SJCRH30 (cell line): ENCODE results near the gene SLC39A1. TPM values are rescaled to one million over a fixed set of nuclear protein-coding genes. Genes with fewer than 3 reads are reported as not detected.

Experiments used
- DNase-seq, 2 experiments: peaks; one replicate each; pipeline ENCODE4 v3.0.0-alpha.2; 2015 to 2020
- H3K27ac ChIP-seq: fragments of 250-450 bp; sonication (Bioruptor Pico); 2 replicates; pipeline ENCODE4 v1.5.1; 2020; ENCODE audit warnings: mild to moderate bottlenecking, moderate library complexity
- H3K27me3 ChIP-seq: fragments of 250-450 bp; sonication (Bioruptor Pico); 2 replicates; pipeline ENCODE4 v1.5.1; 2020; ENCODE audit warnings: mild to moderate bottlenecking, moderate library complexity
- H3K36me3 ChIP-seq: fragments of 250-450 bp; sonication (Bioruptor Pico); 2 replicates; pipeline ENCODE4 v1.5.1; 2020; ENCODE audit warnings: mild to moderate bottlenecking, moderate library complexity
- H3K4me1 ChIP-seq: fragments of 250-450 bp; sonication (Bioruptor Pico); 2 replicates; pipeline ENCODE4 v1.5.1; 2020; ENCODE audit warnings: mild to moderate bottlenecking, moderate library complexity
- H3K4me3 ChIP-seq: fragments of 250-450 bp; sonication (Bioruptor Pico); 2 replicates; pipeline ENCODE4 v1.5.1; 2020; ENCODE audit warnings: mild to moderate bottlenecking, moderate library complexity
- H3K9me3 ChIP-seq: fragments of 250-450 bp; sonication (Bioruptor Pico); replicated peaks from 2 replicates; pipeline ENCODE4 v1.5.1; 2020; ENCODE audit warnings: mild to moderate bottlenecking, moderate library complexity
- total RNA-seq: library from RNA; depleted of rRNA; stranded (reverse); fragments of >200 nt; shearing (Covaris generic); gene quantifications from 2 replicates; pipeline ENCODE4 v1.2.3, GENCODE V29; 2014

The SLC39A1 gene
- total RNA-seq, 1 experiment from 2014 or later = 74.4 TPM

- Histone ChIP-seq H3K36me3 (no peaks in the 10 kb centered on the region), H3K9me3 (no peaks in the 10 kb centered on the region)
These were observed 4.0 kb upstream of the SLC39A1 start, which contains the start of gene CREB3L4 for GRCh38 chr1:153967107-153967999. Gene CREB3L4 (plus strand): TSS chr1:153967902. CDS start chr1:153968526, 624 bp downstream.

DNA sequence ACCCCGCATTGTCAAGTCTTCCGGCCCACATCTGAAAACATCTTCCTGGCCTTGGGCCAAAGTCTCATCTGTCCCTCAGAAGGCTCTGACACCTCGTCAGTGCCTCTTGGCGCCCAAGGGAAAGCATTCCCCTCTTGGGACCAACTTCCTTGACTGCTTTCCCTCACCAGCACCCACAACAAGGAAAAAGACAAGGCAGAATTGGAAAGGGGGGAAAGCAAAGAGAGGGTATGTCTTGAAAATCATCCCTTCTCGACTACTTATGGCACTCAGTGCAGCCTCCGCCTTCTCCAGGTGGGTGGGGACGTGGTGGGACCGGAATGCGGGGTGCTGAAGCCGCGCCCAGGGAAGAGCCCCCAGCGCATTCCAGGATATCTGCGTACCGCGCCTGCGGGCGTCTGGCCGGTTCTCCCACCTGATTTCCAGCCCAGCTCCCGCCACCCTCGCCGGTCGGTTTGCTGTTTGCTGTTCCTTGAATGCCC is 554 bp upstream of the SLC39A1 start:
- Histone ChIP-seq H3K27me3 (no peaks in the 10 kb centered on the region), H3K4me3 (peak overlapping the region; percentile 85), H3K36me3 (no peaks in the 10 kb centered on the region), H3K4me1 (no peaks in the 10 kb centered on the region; the same call in 1 of the 2 replicates), H3K27ac (peak overlapping the region; percentile 61), H3K9me3 (no peaks in the 10 kb centered on the region)
- DNase-seq = peak in 1 of 2 experiments; percentile 57

More at GRCh38 chr1:153967107-153967999, 4.0 kb upstream of the SLC39A1 start, which contains the start of gene CREB3L4:
- Histone ChIP-seq H3K27ac (peak within 1 kb of the TSS; percentile 79), H3K27me3 (no peaks in the 10 kb centered on the region), H3K4me3 (peak within 1 kb of the TSS; percentile 64), H3K4me1 (no peaks in the 10 kb centered on the region; the same call in 1 of the 2 replicates)
- DNase-seq = peak; percentile 95 to 97

DNA sequence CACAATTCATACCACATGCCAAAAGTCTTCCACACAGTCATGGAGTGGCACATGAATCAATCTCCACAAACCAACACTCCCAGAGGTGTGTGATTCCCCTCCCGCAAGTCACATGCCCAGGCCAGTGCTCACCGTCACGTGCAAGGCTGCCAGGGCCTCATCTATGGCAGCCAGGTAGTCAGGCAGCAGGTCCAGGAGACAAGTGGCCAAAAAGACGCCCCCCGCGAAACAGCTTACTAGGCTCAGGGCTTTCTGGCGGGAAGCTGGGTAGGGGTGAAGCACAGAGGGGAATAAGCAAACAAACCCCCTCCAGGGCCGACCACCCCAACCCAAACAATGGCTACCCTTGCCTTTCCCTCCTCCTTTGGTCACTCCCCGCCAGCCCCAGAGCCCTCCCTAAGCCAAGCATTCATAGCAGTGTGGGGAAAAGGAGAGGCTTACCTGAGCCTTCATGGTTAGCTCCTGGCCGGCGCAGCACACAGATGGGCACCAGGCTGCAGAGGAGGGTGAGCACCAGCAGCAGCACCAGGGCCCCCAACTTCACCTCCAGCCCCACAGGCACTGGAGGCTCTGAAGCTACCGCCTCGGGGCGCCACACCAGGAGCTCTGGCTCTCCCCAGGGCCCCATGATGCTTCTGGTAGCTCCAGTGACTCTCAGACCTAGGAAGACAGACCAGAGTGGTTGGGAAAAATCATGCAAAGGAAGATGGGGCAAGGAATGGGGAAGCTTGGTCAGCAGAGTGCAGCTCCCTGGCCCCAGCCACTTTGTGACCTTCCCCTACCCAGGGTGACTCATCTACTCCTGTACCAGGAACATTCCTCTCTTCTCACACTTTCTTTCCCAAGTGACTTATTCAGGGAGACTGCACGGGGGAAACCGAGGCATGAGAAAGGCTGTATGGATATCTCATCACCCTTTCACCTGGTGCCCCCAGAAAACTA is 978 bp downstream of the SLC39A1 start:
- H3K4me3 ChIP-seq = peak overlapping the region; percentile 85
- H3K9me3 ChIP-seq = no peaks in the 10 kb centered on the region
- no peaks in the 10 kb centered on the region; the same call in 1 of the 2 replicates for H3K4me1 ChIP-seq
- DNase-seq = peak in 1 of 2 experiments; percentile 18
- peak overlapping the region; percentile 61 for H3K27ac ChIP-seq
- no peaks in the 10 kb centered on the region for H3K36me3 ChIP-seq
- H3K27me3 ChIP-seq = no peaks in the 10 kb centered on the region

DNA sequence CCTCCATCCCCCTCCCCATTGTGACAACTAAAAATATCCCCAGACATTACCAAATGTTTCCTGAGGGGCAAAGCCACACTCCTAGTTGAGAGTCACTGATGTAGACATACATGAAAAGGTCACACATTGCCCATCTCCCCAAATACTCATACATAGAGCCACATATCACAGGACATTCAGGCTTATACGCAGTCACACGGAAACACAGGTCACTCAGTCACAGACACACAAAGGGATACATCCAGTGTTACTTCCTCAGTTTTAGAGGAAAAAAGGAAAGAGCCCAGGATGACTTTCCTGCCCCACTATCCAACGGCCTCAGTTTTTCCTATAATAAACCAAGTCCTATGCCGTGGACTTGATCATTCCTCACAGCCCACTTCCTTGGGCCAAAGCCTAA is 1.9 kb downstream of the SLC39A1 start:
- H3K9me3 ChIP-seq = no peaks in the 10 kb centered on the region
- no peak overlapping the region for H3K4me3 ChIP-seq
- H3K27ac ChIP-seq = no peak overlapping the region
- H3K4me1 ChIP-seq = peaks cover 2% of the 10 kb centered on the region; the same call in 1 of the 2 replicates
- H3K27me3 ChIP-seq = no peaks in the 10 kb centered on the region
- H3K36me3 ChIP-seq = no peaks in the 10 kb centered on the region
- no peak for DNase-seq

DNA sequence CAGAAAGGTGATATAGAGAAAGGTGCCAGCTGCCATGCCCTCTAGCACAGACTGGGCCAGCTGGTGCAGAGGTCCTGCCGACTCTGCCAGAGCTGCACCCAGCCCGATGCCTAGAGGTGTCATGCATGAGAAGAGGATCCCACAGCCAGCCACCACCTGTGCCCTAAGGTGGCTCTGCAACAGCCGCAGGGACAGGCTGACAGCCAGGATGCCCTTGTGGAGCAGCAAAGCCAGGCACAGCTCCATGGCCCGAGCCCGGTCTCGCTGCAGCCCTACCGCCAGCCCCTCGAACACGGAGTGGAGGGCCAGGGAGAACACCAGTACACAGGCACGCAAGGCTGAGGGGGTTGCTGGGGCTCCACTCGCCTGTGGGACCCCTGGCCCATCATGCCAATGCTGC is 3.1 kb downstream of the SLC39A1 start:
- peaks cover 2% of the 10 kb centered on the region; the same call in 1 of the 2 replicates for H3K4me1 ChIP-seq
- H3K36me3 ChIP-seq = no peaks in the 10 kb centered on the region
- H3K9me3 ChIP-seq = no peaks in the 10 kb centered on the region

GRCh38 chr1:153959454-153959853 is 3.9 kb downstream of the SLC39A1 start:
- Histone ChIP-seq H3K4me3 (no peak overlapping the region), H3K27ac (no peak overlapping the region), H3K4me1 (peaks cover 2% of the 10 kb centered on the region; the same call in 1 of the 2 replicates), H3K27me3 (no peaks in the 10 kb centered on the region), H3K36me3 (no peaks in the 10 kb centered on the region), H3K9me3 (no peaks in the 10 kb centered on the region)
- DNase-seq = no peak

More for the DNA sequence above, 3.1 kb downstream of the SLC39A1 start:
- DNase-seq = no peak
- H3K4me3 ChIP-seq = no peak overlapping the region
- H3K27ac ChIP-seq = no peak overlapping the region
- no peaks in the 10 kb centered on the region for H3K27me3 ChIP-seq

- no peak overlapping the region for H3K27ac ChIP-seq
- H3K27me3 ChIP-seq = no peaks in the 10 kb centered on the region
- peaks cover 2% of the 10 kb centered on the region; the same call in 1 of the 2 replicates for H3K4me1 ChIP-seq
- no peaks in the 10 kb centered on the region for H3K9me3 ChIP-seq
- no peak for DNase-seq
- H3K4me3 ChIP-seq = peak overlapping the region; percentile 81; the same call in 1 of the 2 replicates
- no peaks in the 10 kb centered on the region for H3K36me3 ChIP-seq
These were observed 4.4 kb downstream of the SLC39A1 start for GRCh38 chr1:153958961-153959260.

- peak within 1 kb of the TSS; percentile 34 for H3K27ac ChIP-seq
- H3K36me3 ChIP-seq = no peaks in the 10 kb centered on the region
- H3K4me3 ChIP-seq = peak within 1 kb of the TSS; percentile 81
- peaks cover 2% of the 10 kb centered on the region; the same call in 1 of the 2 replicates for H3K4me1 ChIP-seq
- DNase-seq = peak; percentile 98
- H3K27me3 ChIP-seq = no peaks in the 10 kb centered on the region
- H3K9me3 ChIP-seq = no peaks in the 10 kb centered on the region
These were observed 5.0 kb downstream of the SLC39A1 start, which contains the start of gene CRTC2 for GRCh38 chr1:153958111-153958960. Gene CRTC2 (minus strand): TSS chr1:153958612. CDS start chr1:153958497, 115 bp downstream.

DNA sequence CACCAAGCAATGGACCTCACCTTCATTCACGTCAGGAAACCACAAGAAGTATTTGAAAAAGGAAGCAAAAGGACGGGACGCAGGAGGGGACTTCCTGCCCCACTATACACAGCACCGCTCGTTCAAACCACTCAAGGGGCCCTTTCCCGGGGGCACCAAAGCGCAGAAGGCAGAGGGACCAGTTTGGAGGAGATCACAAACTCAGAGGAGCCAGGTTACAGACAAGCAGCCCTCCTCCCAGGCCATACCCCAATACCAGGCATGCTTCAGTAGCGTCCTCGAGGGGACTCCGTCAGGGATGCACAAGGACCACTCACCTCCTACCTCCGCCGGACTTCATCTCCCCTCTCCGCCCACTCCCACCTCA is 5.6 kb downstream of the SLC39A1 start:
- Histone ChIP-seq H3K4me1 (peaks cover 2% of the 10 kb centered on the region; the same call in 1 of the 2 replicates), H3K9me3 (no peaks in the 10 kb centered on the region), H3K36me3 (peaks cover 5% of the 10 kb centered on the region; the same call in 1 of the 2 replicates), H3K27me3 (no peaks in the 10 kb centered on the region), H3K4me3 (peak overlapping the region; percentile 81), H3K27ac (peak overlapping the region; percentile 34; the same call in 1 of the 2 replicates)
- DNase-seq = peak in 1 of 2 experiments; percentile 29

DNA sequence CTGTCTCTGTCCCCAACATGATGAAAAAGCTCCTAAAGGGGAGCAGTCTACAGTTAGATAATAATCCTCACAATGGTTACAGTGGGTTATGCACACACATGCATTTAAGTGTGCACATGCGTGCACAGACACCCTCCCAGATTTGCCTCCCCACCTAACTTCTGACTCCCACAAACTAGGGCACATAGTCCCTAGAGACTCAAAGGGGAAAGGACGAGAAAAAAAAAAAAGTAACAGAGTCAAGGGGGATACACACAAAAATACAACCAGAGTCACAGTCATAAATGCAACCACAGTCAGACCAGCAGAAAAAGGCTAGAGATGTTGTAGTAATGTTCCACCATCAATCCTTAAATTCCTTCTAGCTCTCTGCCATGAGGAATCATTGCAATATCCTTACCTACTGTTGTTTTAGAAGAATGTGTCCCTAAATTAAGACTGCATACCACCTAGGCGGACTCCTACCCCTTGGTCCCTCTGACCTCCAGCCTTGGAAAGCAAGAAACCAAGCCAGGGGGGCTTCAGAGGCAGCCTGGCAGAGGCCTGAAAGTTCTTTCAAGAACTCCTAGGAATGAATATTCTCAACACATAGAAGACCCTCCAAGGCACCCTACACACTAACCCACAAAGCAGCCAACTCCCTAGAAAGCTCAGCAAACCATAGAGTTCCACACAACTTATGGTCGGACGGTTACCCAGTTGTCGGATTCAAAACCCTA is 6.2 kb downstream of the SLC39A1 start:
- Histone ChIP-seq H3K27ac (no peak overlapping the region; the same call in 1 of the 2 replicates), H3K9me3 (no peaks in the 10 kb centered on the region), H3K36me3 (peaks cover 9% of the 10 kb centered on the region; the same call in 1 of the 2 replicates), H3K27me3 (no peaks in the 10 kb centered on the region), H3K4me1 (peaks cover 2% of the 10 kb centered on the region; the same call in 1 of the 2 replicates), H3K4me3 (peak overlapping the region; percentile 81)
- DNase-seq = no peak

DNA sequence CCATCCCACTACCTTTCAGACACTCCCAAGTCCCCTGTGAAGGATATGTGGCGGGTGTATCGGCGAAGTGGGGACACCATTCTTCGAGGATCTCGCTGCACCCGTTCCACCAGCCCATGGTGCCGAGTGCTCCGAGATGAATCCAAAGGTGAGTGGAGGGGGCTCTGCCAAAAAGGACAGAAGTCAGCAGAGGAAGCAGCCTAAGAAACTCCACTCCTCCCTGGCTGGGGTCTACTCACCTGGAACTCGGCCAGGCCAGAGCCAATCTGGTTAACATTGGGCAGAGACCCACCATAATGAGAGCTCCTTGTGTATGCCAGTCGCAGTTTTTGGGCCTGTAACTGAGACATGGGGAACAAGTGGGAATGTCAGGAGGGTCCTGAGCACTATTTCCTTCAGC is 8.5 kb downstream of the SLC39A1 start:
- peaks cover 16% of the 10 kb centered on the region; the same call in 1 of the 2 replicates for H3K36me3 ChIP-seq

GRCh38 chr1:153953859-153954365 is 9.4 kb downstream of the SLC39A1 start:
- 0 out of 2 replicates have a peak, but pooled peaks cover 2% of the 10 kb centered on the region for H3K4me1 ChIP-seq
- H3K27ac ChIP-seq = no peak overlapping the region
- H3K36me3 ChIP-seq = peaks cover 16% of the 10 kb centered on the region; the same call in 1 of the 2 replicates
- no peaks in the 10 kb centered on the region for H3K9me3 ChIP-seq
- H3K27me3 ChIP-seq = no peaks in the 10 kb centered on the region
- DNase-seq = no peak
- no peak overlapping the region for H3K4me3 ChIP-seq

More for the DNA sequence above, 8.5 kb downstream of the SLC39A1 start:
- H3K27ac ChIP-seq = no peak overlapping the region
- no peak overlapping the region for H3K4me3 ChIP-seq
- no peak for DNase-seq
- 0 out of 2 replicates have a peak, but pooled peaks cover 2% of the 10 kb centered on the region for H3K4me1 ChIP-seq
- H3K27me3 ChIP-seq = no peaks in the 10 kb centered on the region
- no peaks in the 10 kb centered on the region for H3K9me3 ChIP-seq

- Histone ChIP-seq H3K36me3 (peaks cover 16% of the 10 kb centered on the region; the same call in 1 of the 2 replicates), H3K4me1 (no peaks in the 10 kb centered on the region), H3K9me3 (no peaks in the 10 kb centered on the region), H3K27ac (no peak overlapping the region), H3K4me3 (no peak overlapping the region), H3K27me3 (no peaks in the 10 kb centered on the region)
- DNase-seq = no peak
These were observed 11.5 kb downstream of the SLC39A1 start for GRCh38 chr1:153951801-153952200.
